K562 (cell line): ENCODE measurements around the gene ARMH1. TPM values are rescaled to one million over a fixed set of nuclear protein-coding genes. Genes with fewer than 3 reads are reported as not detected.

Experiments
- ATAC-seq: fragments of 200-7000 bp; cut with Tn5 transposase; 3 replicates; pipeline ENCODE4 v1.9.1; 2020; ENCODE audit warnings: moderate library complexity
- BruUV-seq: library from RNA; stranded (reverse); fragments of 400-500 nt; replicated peaks from 2 replicates; lab custom pipeline; 2021; lab: Mats Ljungman, UMichigan
- CTCF ChIA-PET: fragments of 300-600 bp; formaldehyde crosslinking; extraction: SDS; loops from one replicate; lab custom pipeline; 2021; ENCODE audit warnings: low intra/inter-chr PET ratio; lab: Yijun Ruan, JAX
- POLR2A ChIA-PET: fragments of 300-600, 350-650 bp; sonication (Branson Sonifier 250); formaldehyde crosslinking; extraction: SDS; loops from one replicate; lab custom pipeline; 2021; ENCODE audit warnings: antibody characterized with exemption, inconsistent platforms; lab: Yijun Ruan, JAX
- DNase-seq, 4 experiments: peaks; one replicate each; pipeline versions ENCODE4 v3.0.0 to v3.0.0-alpha.2; 2011 to 2018; ENCODE audit warnings: low spot score in 3 of 4, mixed read lengths in 3 of 4; ENCODE audit errors: extremely low read depth in 1 of 4
- FAIRE-seq: peaks from 2 replicates; lab custom pipeline; 2011; peaks lifted over from hg19 to GRCh38; lab: Jason Lieb, UNC
- H2AFZ ChIP-seq: 2 replicates; pipeline ENCODE4 v1.6.0; 2011; ENCODE audit warnings: low read depth, low read length, control low read depth, inconsistent platforms
- H3K27ac ChIP-seq: fragments of 200-600 bp; 3 replicates; pipeline ENCODE4 v1.8.0; 2011; ENCODE audit warnings: low read depth, mild to moderate bottlenecking, control low read depth, inconsistent platforms, low read length, moderate library complexity, mixed read lengths; ENCODE audit errors: extremely low read depth
- H3K27me3 ChIP-seq, 2 experiments: fragments of 300-600 bp in 1 of 2; 2 replicates in 1 of 2; 3 replicates in 1 of 2; pipeline versions ENCODE4 v1.6.0 to v1.8.0; 2011; ENCODE audit warnings: inconsistent platforms in 2 of 2, low read length in 2 of 2, mild to moderate bottlenecking in 1 of 2, mixed read lengths in 1 of 2, moderate library complexity in 1 of 2; ENCODE audit not compliant: control insufficient read depth in 2 of 2, insufficient read depth in 2 of 2
- H3K36me3 ChIP-seq: fragments of 300-600 bp; 3 replicates; pipeline ENCODE4 v1.8.0; 2011; ENCODE audit warnings: mild to moderate bottlenecking, low read length, inconsistent platforms; ENCODE audit not compliant: control insufficient read depth, insufficient read depth
- H3K4me1 ChIP-seq, 2 experiments: fragments of 200-600 bp in 1 of 2; replicated peaks in 1 of 2; 2 replicates in 1 of 2; 3 replicates in 1 of 2; pipeline versions ENCODE4 v1.5.1 to v1.8.0; 2011; ENCODE audit warnings: inconsistent platforms in 2 of 2, low read length in 2 of 2, mild to moderate bottlenecking in 1 of 2, mixed read lengths in 1 of 2, moderate library complexity in 1 of 2; ENCODE audit not compliant: control insufficient read depth in 2 of 2, insufficient read depth in 2 of 2
- H3K4me2 ChIP-seq: 2 replicates; pipeline ENCODE4 v1.6.1; 2011; ENCODE audit warnings: low read length, control low read depth, inconsistent platforms, mixed read lengths; ENCODE audit not compliant: insufficient read depth
- H3K4me3 ChIP-seq: fragments of 200-600 bp; sonication (generic), shearing (Covaris generic); 2 replicates; pipeline ENCODE4 v1.5.1; 2016; ENCODE audit warnings: control low read depth, inconsistent platforms
- H3K79me2 ChIP-seq: fragments of 200-600 bp; 3 replicates; pipeline ENCODE4 v1.8.0; 2011; ENCODE audit warnings: low read length, inconsistent platforms; ENCODE audit not compliant: control insufficient read depth, insufficient read depth
- H3K9ac ChIP-seq, 2 experiments: 2 replicates each; pipeline versions ENCODE4 v1.6.0 to v1.6.1; 2011; ENCODE audit warnings: low read depth in 2 of 2, low read length in 2 of 2, control low read depth in 1 of 2, inconsistent platforms in 1 of 2, mild to moderate bottlenecking in 1 of 2, mixed read lengths in 1 of 2; ENCODE audit not compliant: insufficient read depth in 1 of 2
- H3K9me1 ChIP-seq: one replicate; pipeline ENCODE4 v1.6.0; 2011; ENCODE audit warnings: inconsistent platforms, mild to moderate bottlenecking, low read length, moderate library complexity; ENCODE audit not compliant: control insufficient read depth, insufficient read depth
- H3K9me3 ChIP-seq: replicated peaks from 2 replicates; pipeline ENCODE4 v1.5.1; 2011; ENCODE audit warnings: low read depth, low read length, inconsistent platforms; ENCODE audit not compliant: control insufficient read depth, insufficient read depth
- H4K20me1 ChIP-seq: replicated peaks from 2 replicates; pipeline ENCODE4 v1.6.1; 2011; ENCODE audit warnings: low read length, inconsistent platforms, mixed read lengths; ENCODE audit not compliant: control insufficient read depth, insufficient read depth
- ARID1B ChIP-seq: fragments of 450-650 bp; IDR thresholded peaks from 2 replicates; pipeline ENCODE4 v1.6.1; 2016; ENCODE audit warnings: antibody characterized with exemption, mild to moderate bottlenecking, inconsistent platforms
- CBFA2T3 ChIP-seq: fragments of 450-650 bp; IDR thresholded peaks from 2 replicates; pipeline ENCODE4 v1.6.1; 2017
- CREB5 ChIP-seq: fragments of 250-450 bp; sonication (Bioruptor Pico); IDR thresholded peaks from 2 replicates; pipeline ENCODE4 v1.5.0; 2020; ENCODE audit warnings: mild to moderate bottlenecking
- E2F5 ChIP-seq: sonication (generic); formaldehyde crosslinking; IDR thresholded peaks from 2 replicates; pipeline ENCODE4 v1.8.0; 2022; ENCODE audit warnings: mild to moderate bottlenecking, missing genetic modification reagents
- RBM17 ChIP-seq: fragments of 200-400 bp; formaldehyde crosslinking; IDR thresholded peaks from 2 replicates; pipeline ENCODE4 v1.6.1; 2017; ENCODE audit warnings: low read depth, mild to moderate bottlenecking, low read length, borderline replicate concordance
- SPI1 ChIP-seq: IDR thresholded peaks from 2 replicates; pipeline ENCODE4 v1.6.1; 2011; ENCODE audit warnings: low read depth, low read length, control low read depth, borderline replicate concordance
- TAL1 ChIP-seq: fragments of 450-650 bp; IDR thresholded peaks from 2 replicates; pipeline ENCODE4 v1.6.1; 2016; ENCODE audit warnings: mild to moderate bottlenecking
- ZNF764 ChIP-seq: fragments of 250-450 bp; sonication (Bioruptor Pico); IDR thresholded peaks from 2 replicates; pipeline ENCODE4 v1.4.0; 2020; ENCODE audit warnings: low read depth, mild to moderate bottlenecking, moderate library complexity
- WGBS: fragments of 100-300 bp; shearing (Covaris generic); methylation state at CpG from one replicate; pipeline ENCODE4 v1.1.6; 2016; ENCODE audit warnings: low coverage, mixed read lengths; ENCODE audit not compliant: insufficient coverage; ENCODE audit errors: missing lambda C conversion rate; 5-methylcytosine and 5-hydroxymethylcytosine counted together
- in situ Hi-C: fragments of 300-500 bp; cut with MboI; formaldehyde crosslinking; loops from 4 replicates; pipeline ENCODE4 v1.15.0; 2018; ENCODE audit warnings: inconsistent platforms, mixed read lengths
- intact Hi-C: fragments of 100-400 bp; cut with micrococcal nuclease; formaldehyde crosslinking; loops from 2 replicates; pipeline ENCODE4 v1.14.2; 2022
- polyA plus RNA-seq, 8 experiments: library from polyadenylated mRNA; depleted of rRNA in 4 of 8; stranded (reverse) in 5 of 8; unstranded in 3 of 8; fragments of >200 nt; fragmentation: Nextera tagmentation in 2 of 8; fragmentation: Illumina TruSeq in 1 of 8; extraction: Ambion mirVana in 2 of 8; extraction: Trizol in 1 of 8; gene quantifications; 2 replicates each; pipeline versions ENCODE4 v1.2.1 to v1.2.3, GENCODE V29; 2011 to 2014; ENCODE audit warnings: inconsistent platforms in 1 of 8, missing spikeins in 1 of 8
- total RNA-seq, 7 experiments: library from RNA; depleted of rRNA in 6 of 7; stranded (reverse); fragments of >200 nt in 6 of 7; fragmentation: Illumina TruSeq in 2 of 7; extraction: Trizol in 2 of 7; gene quantifications; 2 replicates each; pipeline versions ENCODE4 v1.2.1 to v1.2.3, GENCODE V29; 2011 to 2021; ENCODE audit warnings: low replicate concordance in 1 of 7

ARMH1 gene
- total and polyA plus RNA-seq, 9 of the 15 experiments (the other 6 are each of a cell fraction or from before 2014, with no cell fraction given) = 0.41 TPM; not detected in 8

GRCh38 chr1:44696789-44697345, 22.4 kb downstream of the ARMH1 start:
- CTCF ChIA-PET = no interaction called here
- no peaks in the 10 kb centered on the region for H3K9me3 ChIP-seq
- H3K4me3 ChIP-seq = no peak overlapping the region
- H2AFZ ChIP-seq = no peak overlapping the region
- FAIRE-seq = no peak
- peaks cover 13 to 20% of the 10 kb centered on the region in 2 experiments; a peak in 4 of 5 replicates for H3K27me3 ChIP-seq
- TF ChIP-seq TAL1 = peak; percentile 29; the same call in 1 of the 2 replicates
- no peak for TF ChIP-seq CREB5 (CRISPR knock-in tag)
- TF ChIP-seq ARID1B = peak; percentile 17; the same call in 1 of the 2 replicates
- TF ChIP-seq SPI1 = 0 out of 2 replicates have a peak, but pooled peaks have one; percentile 45
- no peak for TF ChIP-seq RBM17
- peak; percentile 44 for TF ChIP-seq CBFA2T3
- no peak for TF ChIP-seq ZNF764 (CRISPR knock-in tag)
- TF ChIP-seq E2F5 (CRISPR knock-in tag) = no peak
- TF ChIP-seq, all 486 proteins: peak for 4
- no TSS peak for BruUV-seq
- intact Hi-C loops = no loop called here
- Histone ChIP-seq H3K79me2 (no peaks in the 10 kb centered on the region), H3K9me1 (no peaks in the 10 kb centered on the region), H3K4me2 (no peak overlapping the region), H3K9ac (no peak overlapping the region), H4K20me1 (no peaks in the 10 kb centered on the region), H3K4me1 (no peaks in the 10 kb centered on the region), H3K36me3 (no peaks in the 10 kb centered on the region), H3K27ac (no peak overlapping the region)
- in situ Hi-C loops = no loop called here
- POLR2A ChIA-PET = interaction anchor here (0.6 to 3.7 kb wide), 12 partner anchors 9 to 932 kb away, joined by 3 to 28 read pairs (median 3); partner anchors contain the start of gene RPS8
- 0 out of 3 replicates have a peak, but pooled peaks have one; percentile 14 for ATAC-seq
- no peak for DNase-seq
- WGBS = 2% methylated on average over 7 of the region's 7 CpGs
